ENCODE data around the gene ZNF628.

The ZNF628 gene

DNA sequence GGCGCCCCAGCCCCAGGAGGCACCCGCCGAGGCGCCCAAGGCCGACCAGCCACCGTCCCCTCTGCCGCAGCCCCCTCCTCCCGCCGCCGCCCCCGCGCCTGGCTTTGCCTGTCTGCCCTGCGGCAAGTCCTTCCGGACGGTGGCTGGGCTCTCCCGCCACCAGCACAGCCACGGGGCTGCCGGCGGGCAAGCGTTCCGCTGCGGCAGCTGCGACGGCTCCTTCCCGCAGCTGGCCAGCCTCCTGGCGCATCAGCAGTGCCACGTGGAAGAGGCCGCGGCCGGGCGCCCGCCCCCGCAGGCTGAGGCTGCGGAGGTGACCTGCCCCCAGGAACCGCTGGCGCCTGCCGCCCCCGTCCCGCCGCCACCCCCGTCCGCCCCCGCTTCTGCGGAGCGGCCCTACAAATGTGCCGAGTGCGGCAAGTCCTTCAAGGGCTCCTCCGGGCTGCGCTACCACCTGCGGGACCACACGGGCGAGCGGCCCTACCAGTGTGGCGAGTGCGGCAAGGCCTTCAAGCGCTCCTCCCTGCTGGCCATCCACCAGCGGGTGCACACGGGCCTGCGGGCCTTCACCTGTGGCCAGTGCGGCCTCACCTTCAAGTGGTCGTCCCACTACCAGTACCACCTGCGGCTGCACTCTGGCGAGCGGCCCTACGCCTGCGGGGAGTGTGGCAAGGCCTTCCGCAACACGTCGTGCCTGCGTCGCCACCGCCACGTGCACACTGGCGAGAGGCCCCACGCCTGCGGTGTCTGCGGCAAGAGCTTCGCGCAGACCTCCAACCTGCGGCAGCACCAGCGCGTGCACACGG lies 5.9 kb downstream of the ZNF628 start:
- Histone ChIP-seq H3K36me3 (ENCODE audit: control insufficient read depth, low read depth, low read length) (no peaks in the 10 kb centered on the region), H3K9me3 (ENCODE audit: control insufficient read depth, low read depth, low read length) (no peaks in the 10 kb centered on the region), H3K27me3 (ENCODE audit: control insufficient read depth, insufficient read depth, low read length) (no peaks in the 10 kb centered on the region), H3K27ac (ENCODE audit: low read length) (no peak overlapping the region), H3K4me3 (ENCODE audit: low read length) (no peak overlapping the region), H3K9ac (ENCODE audit: low read length) (no peak overlapping the region), H3K4me1 (ENCODE audit: control insufficient read depth, low read depth, low read length) (peaks cover 14% of the 10 kb centered on the region)

- no peak overlapping the region for H3K4me3 ChIP-seq (ENCODE audit: low read length)
- no peaks in the 10 kb centered on the region for H3K9me3 ChIP-seq (ENCODE audit: control insufficient read depth, low read depth, low read length)
- no peak overlapping the region for H3K27ac ChIP-seq (ENCODE audit: low read length)
- H3K27me3 ChIP-seq (ENCODE audit: control insufficient read depth, insufficient read depth, low read length) = no peaks in the 10 kb centered on the region
- no peak overlapping the region for H3K9ac ChIP-seq (ENCODE audit: low read length)
- H3K36me3 ChIP-seq (ENCODE audit: control insufficient read depth, low read depth, low read length) = no peaks in the 10 kb centered on the region
- peaks cover 21% of the 10 kb centered on the region for H3K4me1 ChIP-seq (ENCODE audit: control insufficient read depth, low read depth, low read length)
Measured at GRCh38 chr19:55482967-55483705, 6.7 kb downstream of the ZNF628 start.

DNA sequence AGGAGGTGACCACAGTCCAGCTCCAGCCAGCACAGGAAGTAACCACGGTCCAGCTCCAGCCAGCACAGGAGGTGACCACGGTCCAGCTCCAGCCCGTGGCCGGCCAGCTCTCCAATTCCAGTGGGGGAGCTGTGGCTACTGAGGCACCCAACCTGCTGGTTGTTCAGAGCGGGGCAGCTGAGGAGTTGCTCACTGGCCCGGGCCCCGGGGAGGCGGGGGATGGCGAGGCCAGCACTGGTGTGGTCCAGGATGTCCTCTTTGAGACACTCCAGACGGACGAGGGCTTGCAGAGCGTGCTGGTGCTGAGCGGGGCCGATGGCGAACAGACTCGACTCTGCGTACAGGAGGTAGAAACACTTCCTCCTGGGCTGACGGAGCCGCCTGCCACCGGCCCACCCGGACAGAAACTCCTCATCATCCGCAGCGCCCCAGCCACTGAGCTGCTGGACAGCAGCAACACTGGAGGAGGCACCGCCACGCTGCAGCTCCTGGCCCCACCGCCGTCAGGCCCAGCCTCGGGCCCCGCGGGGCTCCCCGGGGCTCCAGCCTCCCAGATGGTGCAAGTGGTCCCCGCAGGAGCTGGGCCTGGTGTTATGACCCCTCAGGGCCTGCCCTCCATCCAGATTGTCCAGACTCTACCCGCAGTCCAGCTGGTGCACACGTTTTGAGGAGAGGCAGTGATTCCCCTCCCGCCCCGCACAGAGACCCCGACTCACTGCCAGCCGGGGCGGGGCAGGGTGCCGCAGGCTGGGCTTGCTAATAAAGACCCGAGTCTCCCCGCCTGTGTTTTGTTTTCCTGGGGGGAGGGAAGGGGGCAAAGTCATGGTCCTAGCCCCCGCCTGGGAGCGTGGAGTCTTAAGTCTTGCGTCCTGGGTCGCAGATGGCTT lies 7.5 kb downstream of the ZNF628 start:
- no peak overlapping the region for H3K27ac ChIP-seq (ENCODE audit: low read length)
- H3K4me1 ChIP-seq (ENCODE audit: control insufficient read depth, low read depth, low read length) = peaks cover 26% of the 10 kb centered on the region
- H3K4me3 ChIP-seq (ENCODE audit: low read length) = peak overlapping the region; percentile 77
- H3K27me3 ChIP-seq (ENCODE audit: control insufficient read depth, insufficient read depth, low read length) = no peaks in the 10 kb centered on the region
- no peak overlapping the region for H3K9ac ChIP-seq (ENCODE audit: low read length)
- no peaks in the 10 kb centered on the region for H3K9me3 ChIP-seq (ENCODE audit: control insufficient read depth, low read depth, low read length)
- H3K36me3 ChIP-seq (ENCODE audit: control insufficient read depth, low read depth, low read length) = no peaks in the 10 kb centered on the region

GRCh38 chr19:55484593-55485438 lies 8.4 kb downstream of the ZNF628 start, which contains the start of gene NAT14:
Gene NAT14, plus strand, starts transcription at chr19:55485188. Its CDS starts 521 bp downstream, at chr19:55485709.
- H3K27ac ChIP-seq (ENCODE audit: low read length) = peak within 1 kb of the TSS; percentile 30
- no peaks in the 10 kb centered on the region for H3K9me3 ChIP-seq (ENCODE audit: control insufficient read depth, low read depth, low read length)
- peaks cover 33% of the 10 kb centered on the region for H3K4me1 ChIP-seq (ENCODE audit: control insufficient read depth, low read depth, low read length)
- no peaks in the 10 kb centered on the region for H3K36me3 ChIP-seq (ENCODE audit: control insufficient read depth, low read depth, low read length)
- H3K27me3 ChIP-seq (ENCODE audit: control insufficient read depth, insufficient read depth, low read length) = no peaks in the 10 kb centered on the region
- peak within 1 kb of the TSS; percentile 77 for H3K4me3 ChIP-seq (ENCODE audit: low read length)
- peak within 1 kb of the TSS; percentile 77 for H3K9ac ChIP-seq (ENCODE audit: low read length)

- H3K9ac ChIP-seq (ENCODE audit: low read length) = peak overlapping the region; percentile 77
- H3K9me3 ChIP-seq (ENCODE audit: control insufficient read depth, low read depth, low read length) = no peaks in the 10 kb centered on the region
- H3K27me3 ChIP-seq (ENCODE audit: control insufficient read depth, insufficient read depth, low read length) = no peaks in the 10 kb centered on the region
- peak overlapping the region; percentile 77 for H3K4me3 ChIP-seq (ENCODE audit: low read length)
- H3K4me1 ChIP-seq (ENCODE audit: control insufficient read depth, low read depth, low read length) = peaks cover 33% of the 10 kb centered on the region
- H3K36me3 ChIP-seq (ENCODE audit: control insufficient read depth, low read depth, low read length) = no peaks in the 10 kb centered on the region
- H3K27ac ChIP-seq (ENCODE audit: low read length) = peak overlapping the region; percentile 30
Measured at GRCh38 chr19:55485439-55486011, 9.1 kb downstream of the ZNF628 start.

- H3K27ac ChIP-seq (ENCODE audit: low read length) = no peak overlapping the region
- H3K9ac ChIP-seq (ENCODE audit: low read length) = no peak overlapping the region
- peak overlapping the region; percentile 77 for H3K4me3 ChIP-seq (ENCODE audit: low read length)
- H3K9me3 ChIP-seq (ENCODE audit: control insufficient read depth, low read depth, low read length) = no peaks in the 10 kb centered on the region
- H3K27me3 ChIP-seq (ENCODE audit: control insufficient read depth, insufficient read depth, low read length) = no peaks in the 10 kb centered on the region
- H3K36me3 ChIP-seq (ENCODE audit: control insufficient read depth, low read depth, low read length) = no peaks in the 10 kb centered on the region
- H3K4me1 ChIP-seq (ENCODE audit: control insufficient read depth, low read depth, low read length) = peaks cover 33% of the 10 kb centered on the region
Measured at GRCh38 chr19:55486043-55486970, 9.9 kb downstream of the ZNF628 start.

DNA sequence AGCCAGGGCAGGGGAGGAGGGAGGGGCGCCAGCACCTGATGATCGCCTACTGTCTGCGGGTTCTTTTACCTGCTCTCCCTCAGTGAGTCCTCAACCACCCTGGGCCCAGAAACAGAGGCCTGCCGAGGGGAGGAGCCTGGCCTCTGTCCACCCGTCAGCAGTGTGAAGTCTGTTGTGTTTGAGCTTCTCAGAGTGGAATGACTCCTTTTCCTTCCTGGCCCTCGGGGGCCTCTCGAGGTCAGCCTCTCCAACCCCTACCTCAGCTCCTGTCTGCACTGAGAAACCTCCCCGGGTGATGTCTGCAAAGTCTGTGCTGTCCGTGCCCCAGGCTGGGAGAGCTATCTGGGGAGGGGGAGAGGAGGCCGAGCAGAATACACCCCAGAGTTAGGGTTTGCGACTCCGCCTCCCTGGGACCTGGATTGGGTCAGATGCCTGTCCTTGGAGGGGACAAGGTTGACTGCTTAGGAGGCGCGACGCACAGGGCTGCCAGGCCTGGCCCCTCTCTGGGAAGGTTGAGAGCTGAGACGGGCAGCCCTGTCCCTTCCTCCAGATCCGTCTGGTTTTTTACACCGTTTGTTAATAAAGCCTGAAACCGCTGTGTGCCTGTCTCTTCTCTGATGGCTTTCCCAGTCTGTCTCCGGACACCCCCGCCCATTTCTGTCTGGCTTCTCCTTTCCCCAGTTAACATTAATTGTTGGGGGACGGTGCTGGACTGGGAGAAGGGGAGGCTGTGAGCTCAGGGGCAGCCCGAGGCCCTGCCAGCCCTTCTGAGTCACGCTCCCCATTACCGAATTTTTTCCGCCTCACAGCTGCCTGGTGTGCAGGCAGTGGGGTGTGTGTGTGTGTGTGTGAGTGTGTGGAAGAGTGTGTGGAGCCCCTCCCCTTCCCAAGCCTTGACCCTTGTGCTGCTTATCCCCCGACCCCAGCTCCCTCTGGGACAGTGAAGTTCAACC lies 10.8 kb downstream of the ZNF628 start:
- no peaks in the 10 kb centered on the region for H3K27me3 ChIP-seq (ENCODE audit: control insufficient read depth, insufficient read depth, low read length)
- no peaks in the 10 kb centered on the region for H3K36me3 ChIP-seq (ENCODE audit: control insufficient read depth, low read depth, low read length)
- no peak overlapping the region for H3K27ac ChIP-seq (ENCODE audit: low read length)
- H3K4me1 ChIP-seq (ENCODE audit: control insufficient read depth, low read depth, low read length) = peaks cover 33% of the 10 kb centered on the region
- peak overlapping the region; percentile 22 for H3K9ac ChIP-seq (ENCODE audit: low read length)
- no peaks in the 10 kb centered on the region for H3K9me3 ChIP-seq (ENCODE audit: control insufficient read depth, low read depth, low read length)
- H3K4me3 ChIP-seq (ENCODE audit: low read length) = peak overlapping the region; percentile 13

DNA sequence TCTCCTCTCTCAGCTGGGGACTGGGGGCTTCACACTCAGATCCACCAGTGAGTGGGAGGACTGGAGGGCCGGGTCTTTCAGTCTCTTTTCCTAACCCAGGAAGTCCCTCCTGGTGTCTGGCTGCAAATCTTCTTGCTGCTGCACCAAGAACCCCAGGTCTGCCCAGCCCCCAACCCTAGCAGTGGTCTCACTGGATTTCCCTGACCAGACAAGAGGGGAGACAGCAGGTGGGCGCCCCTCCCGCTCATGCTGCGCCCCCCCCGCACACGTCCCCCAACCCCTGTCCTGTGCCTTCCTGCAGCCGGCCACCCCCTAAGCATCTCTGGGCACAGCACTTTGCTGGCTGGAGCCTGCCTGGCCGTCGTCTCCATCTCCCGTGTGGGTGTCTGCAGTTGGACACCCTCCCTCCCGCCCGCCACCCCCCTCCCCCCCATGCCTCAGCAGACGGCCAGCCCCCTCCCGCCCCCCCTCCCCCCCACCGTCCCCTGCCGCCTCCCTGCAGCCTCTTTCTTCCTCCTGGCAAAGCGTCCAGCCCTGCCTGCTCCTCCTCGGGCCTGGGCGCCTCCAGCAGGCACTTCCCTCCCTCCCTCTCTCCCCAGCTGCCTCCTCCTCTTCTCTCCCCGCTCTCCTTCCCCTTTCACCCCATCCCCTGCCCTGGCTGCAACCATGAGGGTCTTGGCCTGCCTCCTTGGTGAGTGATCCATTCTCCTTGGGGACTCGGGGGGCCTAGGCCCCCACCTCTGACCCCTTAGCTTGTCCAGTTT lies 11.7 kb downstream of the ZNF628 start, which contains the start of gene SSC5D:
Gene SSC5D, plus strand, starts transcription at position 513 of the 764 bp plus-strand sequence. Its CDS starts 154 bp downstream, at position 667.
- peaks cover 33% of the 10 kb centered on the region for H3K4me1 ChIP-seq (ENCODE audit: control insufficient read depth, low read depth, low read length)
- no peaks in the 10 kb centered on the region for H3K36me3 ChIP-seq (ENCODE audit: control insufficient read depth, low read depth, low read length)
- H3K27ac ChIP-seq (ENCODE audit: low read length) = no peak within 1 kb of the TSS
- peak within 1 kb of the TSS; percentile 30 for H3K4me3 ChIP-seq (ENCODE audit: low read length)
- H3K9ac ChIP-seq (ENCODE audit: low read length) = peak within 1 kb of the TSS; percentile 22
- no peaks in the 10 kb centered on the region for H3K9me3 ChIP-seq (ENCODE audit: control insufficient read depth, low read depth, low read length)
- H3K27me3 ChIP-seq (ENCODE audit: control insufficient read depth, insufficient read depth, low read length) = no peaks in the 10 kb centered on the region
